GM21423 (cell line): ENCODE data around the gene ZNF112.
"Not testable (repeated sequence)": the region's sequence is repeated elsewhere in the genome, so short reads cannot be mapped to it uniquely, and the experiment has no call there.

ENCODE experiments used
- ATAC-seq: cut with Tn5 transposase; IDR thresholded peaks from one replicate; pipeline ENCODE4 v1.9.1; 2021; ENCODE audit warnings: mild to moderate bottlenecking, moderate library complexity; ENCODE audit not compliant: unreplicated experiment

ZNF112 gene

GRCh38 chr19:44356383-44357111, at the start of gene ZNF112:
TSS of gene ZNF112 (minus strand) at chr19:44356680. CDS start at chr19:44340539, 16,141 bp downstream.
- no peak for ATAC-seq

DNA sequence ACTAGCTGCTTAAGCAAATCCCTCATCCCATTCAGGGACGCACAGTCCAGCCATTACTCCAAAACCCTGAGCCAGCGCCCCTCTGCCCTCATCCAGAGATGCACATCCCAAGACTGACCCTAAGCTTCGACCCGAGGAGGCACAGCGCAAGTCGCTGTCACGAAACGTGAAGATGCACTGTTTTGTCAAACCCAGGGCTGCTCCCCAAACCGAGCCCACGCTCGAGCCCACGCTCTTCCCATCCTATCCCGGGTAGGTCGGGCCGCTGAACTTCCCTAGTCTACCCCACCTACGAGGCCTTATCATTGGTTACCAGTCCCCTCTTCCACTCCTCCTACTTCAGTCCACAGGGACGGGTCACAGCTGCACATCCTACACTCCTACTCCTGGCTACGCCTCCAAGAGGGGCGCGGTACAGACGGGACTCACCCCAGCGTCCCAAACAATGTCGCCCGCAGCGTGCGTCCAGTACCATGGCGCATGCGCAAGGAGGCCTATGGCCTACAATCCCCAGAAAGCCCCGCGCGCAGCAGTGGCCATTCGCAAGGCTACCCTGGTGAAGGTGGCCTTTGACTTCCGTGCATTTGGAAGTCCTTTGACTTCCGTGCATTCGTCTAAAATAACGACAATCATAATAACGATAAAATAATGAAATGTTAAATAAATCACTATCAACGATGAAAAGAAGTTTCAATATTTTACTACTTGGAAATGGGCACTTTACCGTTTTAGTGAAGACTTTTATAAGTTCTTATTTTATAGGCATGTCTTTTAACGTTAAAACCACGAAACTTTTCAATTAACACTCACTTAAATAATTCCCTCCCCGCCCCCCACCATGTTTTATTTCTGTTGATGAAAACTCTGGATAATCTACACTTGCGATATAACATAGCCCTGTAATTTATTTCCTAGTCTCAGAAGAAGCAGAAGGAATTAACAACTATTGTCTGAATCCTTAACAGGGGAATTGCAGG, 44.9 kb upstream of the ZNF112 start, which contains the start of gene ZNF285:
Gene ZNF285 (minus strand): TSS at position 470 of the 977 bp plus-strand sequence. CDS start 4,395 bp downstream, outside the sequence.
- ATAC-seq, result peak; percentile 87

- ATAC-seq, result not testable (repeated sequence)
Observed at GRCh38 chr19:44389268-44389667, 32.8 kb upstream of the ZNF112 start.

GRCh38 chr19:44374789-44375188, 18.3 kb upstream of the ZNF112 start:
- ATAC-seq, result no peak

DNA sequence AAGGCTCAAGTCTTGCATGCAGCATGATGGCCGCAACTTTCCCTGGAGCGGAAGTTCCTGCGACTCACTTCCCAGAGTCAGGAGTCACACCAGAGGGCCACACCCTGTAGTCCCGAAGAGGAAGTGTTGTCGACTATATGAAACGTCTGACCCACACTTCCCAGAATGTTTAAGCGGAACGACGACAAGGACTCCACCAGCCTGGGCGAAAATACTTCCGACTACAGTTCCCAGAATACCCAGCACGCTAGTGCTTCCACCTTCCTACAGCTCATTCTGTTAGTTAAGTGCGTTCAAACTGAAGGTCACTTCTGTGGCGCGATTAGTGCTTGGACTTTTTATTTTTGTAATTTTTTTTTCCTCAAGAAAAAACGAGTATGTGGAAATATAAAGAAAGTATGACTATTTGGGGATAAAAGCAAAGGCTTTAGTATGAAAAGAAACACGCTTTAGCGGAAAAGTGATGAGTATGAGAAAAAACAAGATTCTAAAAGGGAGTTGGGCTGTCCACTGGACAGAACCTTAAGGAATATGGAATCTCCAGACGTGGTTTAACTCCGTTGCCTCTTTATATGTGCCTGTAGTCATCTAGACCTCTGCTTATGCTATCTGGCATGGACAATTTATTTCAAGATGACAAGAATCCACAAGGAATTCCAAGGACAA, 15.5 kb upstream of the ZNF112 start:
- no peak for ATAC-seq

DNA sequence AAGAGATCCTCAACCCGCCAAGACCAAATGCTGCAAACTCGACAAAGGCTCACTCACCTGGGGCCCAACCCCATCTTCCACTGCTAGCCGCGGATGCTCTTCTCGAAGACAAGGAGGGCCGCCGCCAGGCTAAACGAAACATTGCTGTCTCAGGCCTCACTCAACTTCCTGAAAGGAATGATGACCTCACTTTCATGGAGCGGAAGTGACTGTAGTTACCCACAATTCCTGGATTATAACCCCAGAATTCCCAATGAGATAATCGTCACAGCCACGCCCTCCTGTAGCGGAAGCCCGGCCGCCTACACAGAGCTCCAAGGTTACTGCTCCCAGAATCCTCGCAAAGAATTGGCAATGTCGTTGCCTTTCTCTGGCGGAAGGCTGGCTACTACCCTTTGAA, 10.5 kb upstream of the ZNF112 start:
- ATAC-seq, result no peak

- ATAC-seq, result no peak
Observed at GRCh38 chr19:44346556-44346955, 9.9 kb downstream of the ZNF112 start.

GRCh38 chr19:44345959-44346358, 10.5 kb downstream of the ZNF112 start:
- ATAC-seq, result no peak

DNA sequence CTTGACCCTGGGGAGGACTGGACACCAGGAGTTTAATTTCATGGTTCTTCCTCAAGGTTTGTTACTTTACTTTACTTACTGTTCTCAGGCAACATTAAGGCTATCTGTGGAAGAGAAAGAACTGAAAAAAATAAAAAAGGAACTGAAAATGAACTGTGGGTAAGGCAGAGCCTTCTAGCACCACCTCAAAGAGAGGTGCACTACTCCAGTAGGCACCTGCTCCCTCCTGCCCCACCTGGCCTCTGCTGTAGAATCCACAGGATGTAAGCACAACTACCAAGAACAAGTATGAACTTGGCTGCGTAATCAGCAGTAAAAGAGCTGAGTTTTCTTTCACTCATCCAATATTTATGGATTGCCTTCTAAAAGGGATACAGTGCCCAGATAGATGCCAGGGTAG, 12.2 kb downstream of the ZNF112 start:
- no peak for ATAC-seq

DNA sequence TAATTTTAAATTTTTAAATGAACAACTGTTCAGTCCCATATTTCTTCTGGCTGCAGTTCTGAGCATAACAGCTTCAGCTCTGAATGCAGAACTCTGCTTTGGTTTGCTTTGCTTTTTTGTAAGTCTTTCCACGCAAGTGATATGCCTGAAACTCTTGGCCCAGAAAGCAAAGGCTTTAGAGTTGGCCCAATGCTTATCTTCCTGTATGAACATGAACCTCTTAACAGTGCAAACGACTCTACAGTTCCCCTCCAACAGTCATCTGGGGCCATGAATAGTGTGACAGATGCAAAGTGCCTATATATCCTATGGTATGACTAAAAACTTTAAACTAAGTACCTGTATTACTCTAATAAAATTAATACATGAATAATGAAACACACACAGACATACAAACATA, 14.7 kb downstream of the ZNF112 start:
- ATAC-seq, result no peak

- not testable (repeated sequence) for ATAC-seq
Observed at GRCh38 chr19:44334639-44335038, 21.8 kb downstream of the ZNF112 start.

DNA sequence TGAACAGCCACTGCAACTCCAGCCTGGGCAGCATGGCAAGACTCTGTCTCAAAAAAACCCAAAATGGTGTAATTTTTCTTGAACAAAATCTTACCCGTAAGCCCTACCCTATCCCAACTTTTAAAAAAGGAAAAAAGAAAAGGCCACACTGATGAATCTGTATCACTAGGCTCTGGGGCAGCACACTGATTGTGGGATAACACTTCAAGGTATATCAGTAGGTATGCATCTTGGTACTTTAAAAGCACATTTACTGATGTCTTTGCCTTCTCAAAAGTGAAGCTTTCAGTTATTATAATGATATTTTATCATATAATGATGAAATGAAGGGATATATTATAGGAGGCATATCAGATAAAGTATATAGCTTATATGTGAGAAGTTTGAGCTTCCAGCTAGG, 24.3 kb downstream of the ZNF112 start:
- no peak for ATAC-seq

GRCh38 chr19:44315883-44316282, 40.6 kb downstream of the ZNF112 start:
- ATAC-seq, result no peak

GRCh38 chr19:44313231-44313630, 43.2 kb downstream of the ZNF112 start:
- no peak for ATAC-seq

DNA sequence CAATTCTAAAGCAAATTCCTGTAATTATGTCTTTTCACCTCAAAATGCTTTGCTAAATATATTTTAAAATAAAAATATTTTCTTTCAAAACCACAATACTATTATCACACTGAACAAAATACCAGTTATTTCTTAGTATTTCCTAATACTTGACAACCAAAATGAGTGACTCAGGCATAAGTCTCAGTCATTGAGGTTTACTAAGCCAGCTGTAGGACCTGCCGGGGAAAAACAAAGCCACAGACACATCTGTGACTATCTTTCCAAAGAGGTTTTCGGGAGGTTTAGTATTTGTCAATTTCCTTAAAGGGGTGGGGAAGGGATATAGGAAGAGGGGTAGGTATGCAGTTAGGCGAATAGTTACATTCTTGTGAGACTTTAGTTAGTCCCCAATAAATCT, 48.5 kb downstream of the ZNF112 start:
- ATAC-seq, result no peak

DNA sequence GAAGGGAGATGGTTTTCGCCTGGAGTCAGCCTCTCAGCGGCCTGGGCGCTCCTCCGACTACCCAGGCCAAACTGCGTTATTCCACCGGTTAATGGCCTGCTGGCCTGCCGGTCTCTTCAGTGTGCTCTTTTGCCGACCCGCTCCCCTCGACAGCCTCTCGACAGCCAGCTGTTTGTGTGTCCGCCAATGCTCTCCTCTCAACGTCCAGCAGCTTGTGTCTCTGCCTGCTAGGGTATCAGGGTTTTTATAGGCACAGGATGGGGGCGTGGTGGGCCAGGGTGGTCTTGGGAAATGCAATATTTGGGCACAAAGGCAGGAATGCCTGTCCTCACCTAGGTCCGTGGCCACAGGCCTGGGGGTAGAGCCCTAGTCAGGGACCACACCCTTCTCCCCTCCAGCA, 50.2 kb downstream of the ZNF112 start:
- ATAC-seq, result no peak

- no peak for ATAC-seq
Observed at GRCh38 chr19:44305457-44305856, 51.0 kb downstream of the ZNF112 start.

DNA sequence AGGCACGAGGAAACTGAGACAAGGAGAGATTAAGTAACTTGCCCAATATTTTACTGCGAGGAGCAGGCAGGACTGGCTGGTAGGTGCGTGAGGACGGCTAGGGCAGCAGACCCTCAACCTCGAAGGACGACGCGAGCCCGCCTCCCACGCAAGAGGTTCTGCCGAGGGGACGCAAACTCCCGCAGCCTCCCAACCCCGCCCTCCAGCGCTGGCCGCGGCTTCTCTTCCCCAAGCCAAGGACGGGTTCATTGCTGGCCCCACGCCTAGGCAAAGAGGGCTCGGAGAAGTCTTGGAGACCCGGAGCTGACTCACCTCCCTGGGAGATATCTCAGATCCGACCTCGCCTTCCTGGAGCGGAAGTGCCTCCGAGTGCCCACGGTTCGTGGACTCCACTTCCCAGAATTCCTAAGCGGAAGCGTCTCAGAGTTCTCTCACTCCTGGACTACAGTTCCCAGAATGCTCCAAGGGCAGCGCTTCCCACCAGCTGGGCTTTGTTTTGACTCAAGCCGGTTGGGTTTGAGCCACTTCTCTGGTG, 51.8 kb downstream of the ZNF112 start, which contains the start of gene ZNF235:
Gene ZNF235 (minus strand): TSS at position 367 of the 535 bp plus-strand sequence. CDS start 1,621 bp downstream, outside the sequence.
- peak; percentile 92 for ATAC-seq

- ATAC-seq, result no peak
Observed at GRCh38 chr19:44303976-44304568, 52.4 kb downstream of the ZNF112 start.

GRCh38 chr19:44303320-44303719, 53.2 kb downstream of the ZNF112 start:
- ATAC-seq, result no peak
